HG03103 (cell line): ENCODE results near the gene HYCC2.
"Not testable (repeated sequence)": the region's sequence is repeated elsewhere in the genome, so short reads cannot be mapped to it uniquely, and the experiment has no call there.

Experiments used
- ATAC-seq: cut with Tn5 transposase; IDR thresholded peaks from one replicate; pipeline ENCODE4 v1.9.1; 2021; ENCODE audit warnings: low read depth; ENCODE audit not compliant: unreplicated experiment

HYCC2 gene

DNA sequence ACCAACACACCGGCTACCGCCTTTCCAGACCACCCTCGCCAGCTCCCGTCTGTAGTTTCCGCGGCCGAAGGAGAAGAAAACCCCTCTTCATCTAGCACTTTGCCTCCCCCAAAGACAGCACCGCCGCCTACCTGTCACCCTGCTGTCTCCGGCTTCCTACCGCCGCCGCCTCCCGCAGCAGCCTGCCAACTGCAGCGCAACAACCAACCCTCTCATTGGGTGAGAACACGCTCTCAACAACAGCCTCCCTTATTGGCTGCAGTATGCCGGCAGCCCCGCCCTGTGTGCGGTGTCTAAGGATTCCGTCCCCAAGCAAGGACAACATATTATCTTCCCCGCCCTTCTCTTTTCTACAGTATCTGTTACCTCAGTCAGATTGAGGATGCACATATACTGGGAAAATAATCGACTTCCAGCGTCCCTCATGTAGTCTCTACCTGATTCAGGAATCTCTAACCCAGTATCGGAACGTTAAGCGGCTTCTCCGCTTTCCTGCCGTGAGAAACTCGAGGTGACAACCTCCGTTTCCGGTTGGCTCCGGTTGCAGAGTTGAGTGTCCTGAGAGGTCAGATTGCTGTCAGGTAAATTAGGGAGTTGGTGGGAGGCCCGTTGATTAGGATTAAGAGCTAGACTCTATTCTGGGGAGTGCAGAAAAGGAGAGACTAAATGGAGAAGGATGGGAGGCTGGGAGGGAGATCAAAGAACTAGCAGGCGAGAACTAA is at the start of gene HYCC2, which contains the start of gene NDUFB3:
Gene HYCC2, minus strand, starts transcription at position 193 of the 722 bp plus-strand sequence. CDS start 47,662 bp downstream, outside the sequence.
Gene NDUFB3, plus strand, starts transcription at position 523 of the 722 bp plus-strand sequence. CDS start 6,882 bp downstream, outside the sequence.
- peak; percentile 96 for ATAC-seq

- ATAC-seq, result no peak
These were observed 47.7 kb upstream of the HYCC2 start for GRCh38 chr2:201118961-201119854.

DNA sequence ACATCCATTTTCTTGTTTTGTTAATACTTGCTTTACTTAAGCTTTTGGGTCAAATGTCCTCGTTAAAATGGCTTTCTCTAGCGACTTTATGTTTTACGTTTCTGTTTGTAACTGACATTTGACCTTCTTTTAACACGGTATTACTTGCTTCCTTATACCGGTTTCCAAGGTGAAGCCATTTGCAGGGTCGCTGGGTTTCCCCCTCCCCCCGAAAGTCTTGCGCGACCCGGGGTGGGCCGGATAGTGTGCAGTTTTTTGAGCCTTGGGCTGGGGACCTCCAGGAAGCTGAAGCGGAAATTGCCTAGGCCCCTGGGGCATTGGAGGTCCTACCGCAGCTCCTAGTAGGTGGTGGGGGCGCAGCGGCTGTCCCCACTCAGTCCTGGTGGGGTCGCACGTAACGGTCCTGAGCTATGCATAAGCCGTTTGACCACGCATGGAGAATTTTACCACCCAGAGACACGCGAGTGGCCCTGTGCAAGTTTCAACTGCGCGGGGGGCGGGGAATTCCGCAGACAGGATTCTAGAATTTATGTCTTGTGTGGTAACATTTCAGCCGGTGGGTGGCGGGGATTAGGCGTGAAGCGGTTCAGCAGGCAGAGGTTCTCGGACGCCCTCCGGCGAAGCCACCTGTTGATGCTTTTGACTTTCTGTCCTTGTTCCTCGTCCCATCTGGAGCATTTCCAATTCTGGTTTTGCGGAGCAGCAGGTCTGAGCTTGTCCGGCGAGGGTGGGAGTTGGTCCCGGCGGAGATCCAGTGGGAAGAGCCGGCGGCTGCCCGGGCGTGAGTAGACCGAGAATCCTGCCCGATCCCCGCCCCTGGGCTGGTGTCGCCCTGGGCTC is 46.9 kb upstream of the HYCC2 start:
- ATAC-seq, result peak; percentile 34

- not testable (repeated sequence) for ATAC-seq
These were observed 46.2 kb upstream of the HYCC2 start for GRCh38 chr2:201117735-201118094.

DNA sequence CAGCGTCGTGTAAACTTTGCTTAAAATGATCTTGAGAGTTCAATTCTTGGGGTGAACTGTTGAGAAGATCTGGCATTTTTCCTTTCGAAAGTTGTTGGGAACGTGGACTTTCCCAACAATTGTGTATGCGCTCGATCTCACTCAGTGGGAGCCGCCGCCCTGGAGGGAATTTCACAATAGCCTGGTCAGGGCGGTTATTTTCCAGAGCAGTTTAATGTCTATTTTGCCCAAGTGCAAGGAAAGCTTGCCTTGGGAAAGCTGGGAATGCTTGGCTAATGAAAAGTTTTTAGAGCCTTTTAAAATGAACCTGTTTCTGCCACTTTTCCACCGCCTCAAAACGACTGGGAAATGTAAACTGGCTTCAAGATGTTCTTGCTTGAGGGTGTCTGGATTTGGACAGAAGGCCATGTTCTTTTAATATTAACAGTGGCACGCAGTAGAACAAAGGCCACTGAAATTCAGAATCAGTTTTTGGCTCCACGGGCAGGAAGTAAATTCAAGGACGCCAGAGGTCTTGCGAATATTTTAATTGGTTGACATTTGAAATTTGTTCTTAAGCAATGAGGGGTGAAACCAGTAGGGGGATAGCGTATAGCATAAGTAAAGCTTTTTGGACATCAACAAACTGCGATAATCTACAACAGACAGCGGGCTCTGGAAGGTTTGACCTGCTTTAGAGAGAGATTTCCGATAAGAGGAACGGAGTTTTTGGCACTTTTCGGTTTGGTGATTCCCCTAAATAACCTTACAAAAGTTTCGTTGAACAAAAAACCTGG is 45.7 kb upstream of the HYCC2 start:
- no peak for ATAC-seq

- peak; percentile 30 for ATAC-seq
These were observed 44.9 kb upstream of the HYCC2 start, which contains the start of gene CFLAR for GRCh38 chr2:201116115-201116958. Gene CFLAR, plus strand, starts transcription at chr2:201116164. Its CDS starts 13,702 bp downstream, at chr2:201129866.

GRCh38 chr2:201114846-201115245 is 43.4 kb upstream of the HYCC2 start:
- ATAC-seq, result no peak

DNA sequence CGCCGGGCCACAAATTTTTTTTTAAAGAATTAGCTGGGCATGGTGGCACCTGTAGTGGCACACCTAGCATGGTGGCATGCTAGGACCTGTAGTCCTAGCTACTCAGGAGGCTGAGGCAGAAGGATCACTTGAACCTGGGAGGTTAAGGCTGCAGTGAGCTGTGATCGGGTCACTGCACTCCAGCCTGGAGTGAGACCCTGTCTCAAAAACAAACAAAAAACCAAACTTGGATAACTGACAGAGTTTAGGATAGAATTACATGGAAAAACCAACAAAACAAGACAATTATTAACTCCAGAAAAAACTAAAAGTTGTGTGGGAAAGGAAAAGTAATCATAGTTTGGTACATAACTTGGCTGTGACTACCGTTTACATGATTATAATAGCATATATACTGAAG is 42.9 kb upstream of the HYCC2 start:
- no peak for ATAC-seq

DNA sequence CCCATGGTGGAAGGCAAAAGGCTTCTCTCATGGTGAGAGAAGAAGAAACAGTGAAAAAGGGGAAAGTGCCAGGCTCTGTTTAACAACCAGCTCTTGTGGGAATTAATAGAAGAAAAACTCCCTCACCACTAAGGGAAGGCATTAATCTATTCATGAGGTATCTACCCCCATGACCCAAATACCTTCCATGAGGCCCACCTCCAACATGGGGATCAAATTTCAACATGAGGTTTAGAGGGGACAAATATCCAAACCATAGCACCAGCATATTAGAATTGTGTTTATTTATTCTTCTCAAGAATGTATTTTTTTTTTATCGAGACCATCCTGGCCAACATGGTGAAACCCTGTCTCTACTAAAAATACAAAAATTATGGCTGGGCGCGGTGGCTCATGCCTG is 39.6 kb upstream of the HYCC2 start:
- no peak for ATAC-seq

- no peak for ATAC-seq
These were observed 39.1 kb upstream of the HYCC2 start for GRCh38 chr2:201110615-201111014.

GRCh38 chr2:201109186-201109585 is 37.7 kb upstream of the HYCC2 start:
- no peak for ATAC-seq

DNA sequence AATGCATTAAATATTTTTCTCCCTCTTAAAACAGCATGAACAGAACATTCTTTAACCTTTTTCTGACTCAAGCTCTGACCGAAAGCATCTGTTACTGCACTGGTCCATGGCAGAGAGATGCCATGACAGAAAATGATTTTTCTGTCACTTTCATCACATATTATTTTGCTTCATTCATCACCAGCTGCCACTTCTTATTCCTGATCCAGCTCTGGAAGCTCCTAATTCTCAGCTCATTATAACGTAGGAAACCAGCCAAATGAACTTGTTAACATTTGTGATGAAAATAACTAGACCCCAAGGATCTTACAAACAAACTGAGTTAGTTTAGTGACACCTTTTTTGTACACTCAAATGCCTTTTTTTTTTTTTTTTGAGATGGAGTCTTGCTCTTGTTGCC is 36.9 kb upstream of the HYCC2 start:
- ATAC-seq, result no peak

- ATAC-seq, result no peak
These were observed 36.2 kb upstream of the HYCC2 start for GRCh38 chr2:201107624-201108023.

- no peak for ATAC-seq
These were observed 34.3 kb upstream of the HYCC2 start for GRCh38 chr2:201105759-201106158.

GRCh38 chr2:201100497-201100896 is 29.0 kb upstream of the HYCC2 start:
- no peak for ATAC-seq

DNA sequence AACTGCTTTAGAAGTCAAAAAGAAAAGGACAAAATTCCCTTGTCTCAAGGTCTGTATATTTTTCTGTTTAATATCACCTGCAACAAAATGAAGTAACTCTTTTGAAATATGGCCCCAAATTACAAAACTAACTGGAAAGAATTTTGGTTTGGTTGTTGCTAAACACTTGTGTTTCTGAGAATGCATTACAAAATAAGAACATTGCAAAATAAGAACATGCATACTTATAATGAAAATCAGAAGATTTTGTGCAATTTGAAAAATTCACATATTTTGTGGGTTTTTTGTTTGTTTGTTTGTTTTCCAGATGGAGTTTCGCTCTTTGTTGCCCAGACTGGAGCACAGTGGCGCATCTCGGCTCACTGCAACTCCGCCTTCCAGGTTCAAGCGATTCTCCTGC is 22.1 kb upstream of the HYCC2 start:
- no peak for ATAC-seq

- ATAC-seq, result no peak
These were observed 19.1 kb upstream of the HYCC2 start for GRCh38 chr2:201090574-201090973.

- no peak for ATAC-seq
These were observed 13.4 kb upstream of the HYCC2 start for GRCh38 chr2:201084863-201085262.

- no peak for ATAC-seq
These were observed 3.5 kb upstream of the HYCC2 start for GRCh38 chr2:201074996-201075395.
